Prostate gland (tissue), 2 donors: Measurements from ENCODE around the gene POU2F1. TPM values are rescaled to one million over a fixed set of nuclear protein-coding genes. Genes with fewer than 3 reads are reported as not detected.

Source experiments
- DNase-seq: peaks from one replicate; pipeline ENCODE4 v3.0.0-alpha.2; 2019; ENCODE audit warnings: low spot score
- H3K27ac ChIP-seq, 2 donors: fragments of 200-600 bp; sonication (generic); 2 replicates each; pipeline ENCODE4 v1.5.1; 2017 to 2019
- H3K27me3 ChIP-seq: fragments of 200-600 bp; sonication (generic); replicated peaks from 2 replicates; pipeline ENCODE4 v1.5.1; 2019; ENCODE audit not compliant: insufficient read depth
- H3K36me3 ChIP-seq, 2 donors: fragments of 200-600 bp; sonication (generic); 1 replicate in 1 of 2; 2 replicates in 1 of 2; pipeline versions ENCODE4 v1.5.1 to v1.8.1; 2017 to 2019
- H3K4me1 ChIP-seq: fragments of 200-600 bp; sonication (generic); replicated peaks from 2 replicates; pipeline ENCODE4 v1.5.1; 2019
- H3K4me3 ChIP-seq, 2 donors: fragments of 200-600 bp; sonication (generic); 2 replicates each; pipeline ENCODE4 v1.5.1; 2017 to 2019
- H3K9me3 ChIP-seq: fragments of 200-600 bp; sonication (generic); 2 replicates; pipeline ENCODE4 v1.5.1; 2017
- POLR2A ChIP-seq: fragments of 450-650 bp; IDR thresholded peaks from one replicate; pipeline ENCODE4 v1.6.1; 2016; ENCODE audit warnings: antibody characterized with exemption, mild to moderate bottlenecking
- POLR2AphosphoS5 ChIP-seq: sonication (generic); formaldehyde crosslinking; IDR thresholded peaks from one replicate; pipeline ENCODE4 v1.6.1; 2017; ENCODE audit warnings: antibody characterized with exemption
- WGBS: methylation state at CpG from one replicate; pipeline ENCODE4 v1.1.5; 2018; 5-methylcytosine and 5-hydroxymethylcytosine counted together
- intact Hi-C: fragments of 100-400 bp; cut with DNase I; formaldehyde crosslinking; loops from one replicate; pipeline ENCODE4 v1.14.2; 2022
- total RNA-seq, 2 donors: library from RNA; depleted of rRNA; stranded (reverse); fragments of >200 nt; gene quantifications; one replicate each; pipeline ENCODE4 v1.1.0, GENCODE V29; 2016
- TF ChIP-seq, protein P1 (sequence below), 4 experiments: fragments of 200-600 bp in 2 of 4; fragments of 450-650 bp in 2 of 4; sonication (generic) in 2 of 4; IDR thresholded peaks; 1 replicate in 3 of 4; 2 replicates in 1 of 4; pipeline ENCODE4 v1.5.1; 2016 to 2019; ENCODE audit warnings: antibody characterized with exemption in 4 of 4, mild to moderate bottlenecking in 2 of 4, moderate library complexity in 2 of 4

POU2F1 gene
- total RNA-seq, 2 donors from 2014 or later, result 10.9 to 26.6 TPM

DNA sequence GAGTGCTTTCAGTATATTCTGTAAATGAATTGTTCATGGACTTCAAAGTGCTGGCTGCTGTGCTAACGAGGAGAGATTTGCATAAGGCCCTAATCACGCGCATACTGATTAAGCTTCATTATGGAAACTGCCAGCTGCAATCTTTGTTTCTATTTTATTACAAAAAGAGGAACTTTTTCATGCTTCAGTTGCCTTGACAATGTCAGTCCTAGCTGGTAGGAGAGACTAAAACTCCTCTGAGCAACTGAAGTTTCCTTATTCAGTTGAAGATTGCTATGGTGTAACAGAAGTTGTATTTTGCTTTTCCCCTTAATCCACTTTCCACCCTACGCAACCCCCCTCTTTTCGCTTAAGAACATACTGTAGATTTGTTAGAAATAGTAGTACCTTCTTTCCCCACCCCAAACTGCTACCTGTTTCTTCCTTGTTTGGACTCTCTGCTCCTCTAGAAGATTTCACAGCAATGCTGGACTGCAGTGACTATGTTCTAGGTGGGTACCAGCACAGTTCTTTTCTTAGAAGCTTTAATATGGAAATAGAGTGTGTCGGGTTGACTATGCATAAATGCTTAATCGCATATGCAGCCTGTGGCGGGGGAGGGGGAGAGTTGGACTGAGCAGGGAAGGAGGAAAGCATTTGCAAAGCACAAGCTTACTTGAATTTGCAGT, 108.3 kb downstream of the POU2F1 start:
- TF ChIP-seq, protein P1, sequence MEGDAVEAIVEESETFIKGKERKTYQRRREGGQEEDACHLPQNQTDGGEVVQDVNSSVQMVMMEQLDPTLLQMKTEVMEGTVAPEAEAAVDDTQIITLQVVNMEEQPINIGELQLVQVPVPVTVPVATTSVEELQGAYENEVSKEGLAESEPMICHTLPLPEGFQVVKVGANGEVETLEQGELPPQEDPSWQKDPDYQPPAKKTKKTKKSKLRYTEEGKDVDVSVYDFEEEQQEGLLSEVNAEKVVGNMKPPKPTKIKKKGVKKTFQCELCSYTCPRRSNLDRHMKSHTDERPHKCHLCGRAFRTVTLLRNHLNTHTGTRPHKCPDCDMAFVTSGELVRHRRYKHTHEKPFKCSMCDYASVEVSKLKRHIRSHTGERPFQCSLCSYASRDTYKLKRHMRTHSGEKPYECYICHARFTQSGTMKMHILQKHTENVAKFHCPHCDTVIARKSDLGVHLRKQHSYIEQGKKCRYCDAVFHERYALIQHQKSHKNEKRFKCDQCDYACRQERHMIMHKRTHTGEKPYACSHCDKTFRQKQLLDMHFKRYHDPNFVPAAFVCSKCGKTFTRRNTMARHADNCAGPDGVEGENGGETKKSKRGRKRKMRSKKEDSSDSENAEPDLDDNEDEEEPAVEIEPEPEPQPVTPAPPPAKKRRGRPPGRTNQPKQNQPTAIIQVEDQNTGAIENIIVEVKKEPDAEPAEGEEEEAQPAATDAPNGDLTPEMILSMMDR (IDR thresholded peaks at IDR 0.05), result no peak
- TF ChIP-seq POLR2AphosphoS5 (no peak), POLR2A (no peak)
- 83% methylated on average over 8 of the region's 8 CpGs for WGBS
- Histone ChIP-seq H3K27me3 (no peaks in the 10 kb centered on the region), H3K4me1 (no peaks in the 10 kb centered on the region), H3K27ac (no peak overlapping the region), H3K36me3 (no peaks in the 10 kb centered on the region), H3K9me3 (no peaks in the 10 kb centered on the region), H3K4me3 (no peak overlapping the region)
- intact Hi-C loops, result no loop called here
- DNase-seq, result no peak

DNA sequence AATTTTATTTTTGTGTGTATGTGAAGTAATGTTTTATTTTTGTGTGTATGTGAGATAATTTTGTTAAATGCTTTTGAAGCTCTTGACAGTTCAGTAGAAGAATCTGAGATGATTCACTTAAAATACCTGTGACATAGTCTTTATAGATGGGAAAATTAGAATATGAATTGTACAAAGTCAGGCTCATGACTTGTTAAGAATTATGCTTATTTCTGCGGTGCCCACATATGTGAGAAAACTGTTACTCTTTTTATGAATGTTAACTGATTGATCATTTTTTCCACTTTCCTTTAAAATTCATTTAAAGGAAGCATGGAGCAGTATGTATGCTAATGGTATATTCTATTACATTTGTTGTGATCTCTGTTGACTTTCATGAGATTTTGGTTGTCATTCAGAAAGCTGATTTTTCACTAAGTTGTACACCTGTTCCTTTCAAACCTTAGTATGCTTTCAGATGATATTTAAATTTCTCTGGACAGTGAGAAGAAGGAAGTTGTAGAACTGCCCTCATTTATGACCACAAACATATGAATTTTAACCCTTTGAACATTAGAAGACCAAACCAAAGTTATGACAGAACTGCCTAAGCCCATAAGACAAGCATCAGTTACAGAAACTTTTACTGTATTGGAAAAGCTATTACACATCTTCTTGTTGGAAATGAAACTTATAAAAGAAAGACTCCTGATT, 110.1 kb downstream of the POU2F1 start:
- H3K27ac ChIP-seq, result no peak overlapping the region
- TF ChIP-seq POLR2AphosphoS5, result no peak
- TF ChIP-seq, protein P1 (IDR thresholded peaks at IDR 0.05), result no peak
- TF ChIP-seq POLR2A, result no peak
- DNase-seq, result no peak
- 93% methylated on average over 1 of the region's 1 CpG for WGBS
- H3K4me3 ChIP-seq, result no peak overlapping the region
- no peaks in the 10 kb centered on the region for H3K4me1 ChIP-seq
- H3K9me3 ChIP-seq, result no peaks in the 10 kb centered on the region
- no peaks in the 10 kb centered on the region for H3K36me3 ChIP-seq
- intact Hi-C loops, result no loop called here
- H3K27me3 ChIP-seq, result no peaks in the 10 kb centered on the region

DNA sequence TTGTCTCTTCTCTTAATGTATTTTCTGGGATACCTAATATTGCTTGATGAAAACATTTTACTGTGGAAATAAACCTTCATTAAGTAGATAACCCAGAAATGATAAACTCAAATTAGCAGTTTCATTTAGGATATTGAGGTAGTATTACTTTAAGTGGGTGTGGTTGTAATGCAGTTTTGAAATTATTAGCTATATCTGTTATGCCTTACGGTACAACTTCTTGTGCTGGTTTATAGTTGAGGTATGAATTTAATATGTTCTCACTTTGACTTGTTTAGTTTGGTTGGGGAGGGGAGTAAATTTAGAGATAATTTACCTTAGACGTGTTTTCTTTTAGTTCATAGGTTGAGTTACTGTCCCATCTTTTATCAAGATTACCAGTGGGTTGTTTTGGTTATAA, 111.0 kb downstream of the POU2F1 start:
- intact Hi-C loops, result no loop called here
- no peak for DNase-seq
- H3K4me1 ChIP-seq, result no peaks in the 10 kb centered on the region
- no peak overlapping the region for H3K27ac ChIP-seq
- H3K36me3 ChIP-seq, result no peaks in the 10 kb centered on the region
- no peak overlapping the region for H3K4me3 ChIP-seq
- no peaks in the 10 kb centered on the region for H3K9me3 ChIP-seq
- TF ChIP-seq, protein P1 (IDR thresholded peaks at IDR 0.05), result no peak
- no peak for TF ChIP-seq POLR2A
- no peak for TF ChIP-seq POLR2AphosphoS5
- 79% methylated on average over 2 of the region's 2 CpGs for WGBS
- H3K27me3 ChIP-seq, result no peaks in the 10 kb centered on the region

DNA sequence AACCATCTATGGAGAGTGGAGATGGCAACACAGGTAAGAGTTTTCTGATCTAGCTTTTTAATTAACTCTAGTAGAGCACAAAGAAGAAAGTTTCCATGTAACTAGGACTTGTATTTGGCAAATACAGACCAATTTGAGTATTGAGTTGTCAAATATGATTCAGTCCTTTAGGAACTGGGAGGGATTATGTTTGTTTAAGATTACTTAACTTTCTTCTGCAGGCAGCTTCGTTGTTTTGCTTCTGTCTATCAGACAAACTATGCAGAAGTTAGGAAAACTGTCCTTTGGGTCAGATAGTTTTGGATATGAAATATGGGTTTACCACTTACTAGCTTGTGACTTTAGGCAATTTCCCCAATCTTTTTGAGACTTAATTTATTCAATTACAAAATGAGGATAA, 111.8 kb downstream of the POU2F1 start:
- DNase-seq, result no peak
- TF ChIP-seq POLR2AphosphoS5, result no peak
- TF ChIP-seq, protein P1 (IDR thresholded peaks at IDR 0.05), result no peak
- no peak for TF ChIP-seq POLR2A
- Histone ChIP-seq H3K4me1 (no peaks in the 10 kb centered on the region), H3K27ac (no peak overlapping the region), H3K4me3 (no peak overlapping the region), H3K9me3 (no peaks in the 10 kb centered on the region), H3K36me3 (no peaks in the 10 kb centered on the region), H3K27me3 (no peaks in the 10 kb centered on the region)
- WGBS, result 41% methylated on average over 1 of the region's 1 CpG
- intact Hi-C loops, result no loop called here

DNA sequence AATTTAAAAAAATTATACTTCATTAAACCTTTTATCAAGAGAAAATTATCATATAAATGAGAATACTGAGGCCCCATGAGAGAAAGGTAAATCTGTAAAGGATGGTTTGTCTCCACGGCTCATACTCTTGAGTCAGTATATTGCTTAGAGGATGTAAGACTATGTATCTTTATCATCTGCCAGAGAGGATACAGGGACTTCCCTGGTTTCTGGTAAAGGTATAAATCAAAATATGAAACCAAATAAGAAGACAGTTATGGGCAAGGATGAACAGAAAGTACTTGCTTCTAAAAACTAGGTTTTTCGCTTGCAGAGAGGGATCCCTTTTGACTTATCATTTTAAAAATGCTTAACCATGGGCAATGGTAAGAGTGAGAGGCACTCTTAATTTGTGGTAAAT, 112.4 kb downstream of the POU2F1 start:
- no peak for TF ChIP-seq POLR2AphosphoS5
- no peak for TF ChIP-seq POLR2A
- TF ChIP-seq, protein P1 (IDR thresholded peaks at IDR 0.05), result no peak
- H3K27me3 ChIP-seq, result no peaks in the 10 kb centered on the region
- no peaks in the 10 kb centered on the region for H3K9me3 ChIP-seq
- no peak overlapping the region for H3K27ac ChIP-seq
- 95% methylated on average over 2 of the region's 2 CpGs for WGBS
- no peaks in the 10 kb centered on the region for H3K36me3 ChIP-seq
- no peaks in the 10 kb centered on the region for H3K4me1 ChIP-seq
- intact Hi-C loops, result no loop called here
- H3K4me3 ChIP-seq, result no peak overlapping the region
- no peak for DNase-seq
